Astrocyte (in vitro differentiated cells and primary cell): ENCODE results near the gene MECR. TPM values are rescaled to one million over a fixed set of nuclear protein-coding genes. Genes with fewer than 3 reads are reported as not detected.
A peak's percentile ranks its signal among the peaks of the same experiment; 100 is the strongest.

Experiments
- DNase-seq: peaks from one replicate; pipeline ENCODE4 v3.0.0-alpha.2; 2010; ENCODE audit warnings: low read depth
- FAIRE-seq: peaks from 2 replicates; lab custom pipeline; 2011; peaks lifted over from hg19 to GRCh38; lab: Jason Lieb, UNC
- H2AFZ ChIP-seq: 2 replicates; pipeline ENCODE4 v1.6.0; 2012; ENCODE audit warnings: low read depth, low read length, inconsistent platforms
- H3K27ac ChIP-seq: 2 replicates; pipeline ENCODE4 v1.5.1; 2011; ENCODE audit warnings: low read depth, low read length, inconsistent platforms
- H3K27me3 ChIP-seq: 2 replicates; pipeline ENCODE4 v1.6.0; 2011; ENCODE audit warnings: low read length, inconsistent platforms; ENCODE audit not compliant: insufficient read depth
- H3K36me3 ChIP-seq: 2 replicates; pipeline ENCODE4 v1.5.1; 2011; ENCODE audit warnings: low read length, inconsistent platforms; ENCODE audit not compliant: insufficient read depth
- H3K4me1 ChIP-seq: 2 replicates; pipeline ENCODE4 v1.5.1; 2011; ENCODE audit warnings: low read length, inconsistent platforms; ENCODE audit not compliant: insufficient read depth
- H3K4me2 ChIP-seq: 2 replicates; pipeline ENCODE4 v1.6.0; 2012; ENCODE audit warnings: low read length, inconsistent platforms
- H3K4me3 ChIP-seq: 2 replicates; pipeline ENCODE4 v1.5.1; 2011; ENCODE audit warnings: low read depth, mild to moderate bottlenecking, low read length, inconsistent platforms; ENCODE audit not compliant: insufficient read depth
- H3K79me2 ChIP-seq: 2 replicates; pipeline ENCODE4 v1.6.0; 2012; ENCODE audit warnings: mild to moderate bottlenecking, low read length, inconsistent platforms; ENCODE audit not compliant: insufficient read depth
- H3K9ac ChIP-seq: 2 replicates; pipeline ENCODE4 v1.6.0; 2012; ENCODE audit warnings: mild to moderate bottlenecking, low read length, inconsistent platforms
- H3K9me3 ChIP-seq: 2 replicates; pipeline ENCODE4 v1.5.1; 2012; ENCODE audit warnings: low read depth, mild to moderate bottlenecking, low read length, inconsistent platforms; ENCODE audit not compliant: insufficient read depth
- H4K20me1 ChIP-seq: 2 replicates; pipeline ENCODE4 v1.6.0; 2012; ENCODE audit warnings: low read length, inconsistent platforms; ENCODE audit not compliant: insufficient read depth
- H3K27ac Mint-ChIP-seq: one replicate; pipeline ENCODE4 v1.8.0; 2021; ENCODE audit warnings: mild to moderate bottlenecking, mixed read lengths; ENCODE audit not compliant: unreplicated experiment
- H3K27me3 Mint-ChIP-seq: one replicate; pipeline ENCODE4 v1.8.0; 2021; ENCODE audit warnings: low read depth, mixed read lengths; ENCODE audit not compliant: unreplicated experiment
- H3K36me3 Mint-ChIP-seq: one replicate; pipeline ENCODE4 v1.8.0; 2021; ENCODE audit warnings: low read depth, mixed read lengths; ENCODE audit not compliant: unreplicated experiment
- H3K4me1 Mint-ChIP-seq: one replicate; pipeline ENCODE4 v1.8.0; 2021; ENCODE audit warnings: low read depth, mixed read lengths; ENCODE audit not compliant: unreplicated experiment
- H3K4me3 Mint-ChIP-seq: one replicate; pipeline ENCODE4 v1.8.0; 2021; ENCODE audit warnings: mild to moderate bottlenecking, moderate library complexity, mixed read lengths; ENCODE audit not compliant: unreplicated experiment
- H3K9me3 Mint-ChIP-seq: one replicate; pipeline ENCODE4 v1.8.0; 2021; ENCODE audit warnings: mild to moderate bottlenecking, mixed read lengths; ENCODE audit not compliant: unreplicated experiment
- EZH2 ChIP-seq: IDR thresholded peaks from 2 replicates; pipeline ENCODE4 v1.6.1; 2012; ENCODE audit warnings: mild to moderate bottlenecking, low read length, inconsistent platforms; ENCODE audit not compliant: insufficient read depth
- total RNA-seq: library from RNA; stranded (reverse); gene quantifications from 2 replicates; pipeline ENCODE4 v1.2.1, GENCODE V29; 2021
- TF ChIP-seq, protein P1 (sequence below): IDR thresholded peaks from 2 replicates; pipeline ENCODE4 v1.5.1; 2011; ENCODE audit warnings: low read depth, mild to moderate bottlenecking, inconsistent platforms, low read length, moderate library complexity; ENCODE audit not compliant: insufficient read depth

The MECR gene
- total RNA-seq, 1 donor from 2014 or later, result 25.1 TPM

DNA sequence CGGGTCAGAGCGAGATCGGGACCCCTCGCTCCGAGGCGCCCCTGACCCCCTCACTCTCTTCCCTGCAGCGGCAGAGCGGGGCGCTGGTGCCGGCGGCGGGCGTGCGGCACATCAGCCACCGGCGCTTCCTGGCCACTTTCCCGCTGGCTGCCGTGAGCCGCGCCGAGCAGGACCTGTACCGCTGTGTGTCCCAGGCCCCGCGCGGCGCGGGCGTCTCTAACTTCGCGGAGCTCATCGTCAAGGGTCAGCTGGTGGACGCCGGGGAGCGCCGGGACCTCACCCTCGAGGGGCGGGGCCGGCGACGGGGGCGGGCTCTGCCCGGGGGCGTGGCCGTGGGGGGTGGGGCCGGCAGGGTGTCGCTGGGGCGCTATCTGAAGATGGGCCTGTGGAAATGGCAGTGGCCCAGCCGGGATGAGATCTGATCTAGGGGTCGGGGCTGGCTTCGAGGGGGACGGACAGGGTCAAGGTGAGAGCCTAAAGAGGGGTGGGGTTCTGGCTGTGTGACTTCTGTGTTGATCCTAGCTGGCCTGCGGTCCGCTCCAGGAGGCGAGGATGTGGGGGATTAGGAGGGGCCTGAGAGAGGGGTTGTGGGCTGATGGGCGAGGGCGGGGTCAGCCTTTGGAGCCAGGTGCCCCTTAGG is 29.2 kb upstream of the MECR start:
- Histone ChIP-seq H3K27ac (no peak overlapping the region), H3K4me2 (peak overlapping the region; percentile 88), H3K4me1 (peaks cover 35% of the 10 kb centered on the region), H4K20me1 (peaks cover 14% of the 10 kb centered on the region), H3K9me3 (no peaks in the 10 kb centered on the region), H2AFZ (peak overlapping the region; percentile 78), H3K79me2 (peaks cover 3% of the 10 kb centered on the region), H3K9ac (peak overlapping the region; percentile 64), H3K4me3 (peak overlapping the region; percentile 56), H3K27me3 (no peaks in the 10 kb centered on the region), H3K36me3 (no peaks in the 10 kb centered on the region)
- Mint-ChIP-seq H3K27me3 (peaks cover 11% of the 10 kb centered on the region), H3K27ac (no peak overlapping the region), H3K36me3 (peaks cover 8% of the 10 kb centered on the region), H3K4me3 (peak overlapping the region; percentile 84), H3K4me1 (peaks cover 20% of the 10 kb centered on the region), H3K9me3 (peaks cover 3% of the 10 kb centered on the region)
- TF ChIP-seq, protein P1, sequence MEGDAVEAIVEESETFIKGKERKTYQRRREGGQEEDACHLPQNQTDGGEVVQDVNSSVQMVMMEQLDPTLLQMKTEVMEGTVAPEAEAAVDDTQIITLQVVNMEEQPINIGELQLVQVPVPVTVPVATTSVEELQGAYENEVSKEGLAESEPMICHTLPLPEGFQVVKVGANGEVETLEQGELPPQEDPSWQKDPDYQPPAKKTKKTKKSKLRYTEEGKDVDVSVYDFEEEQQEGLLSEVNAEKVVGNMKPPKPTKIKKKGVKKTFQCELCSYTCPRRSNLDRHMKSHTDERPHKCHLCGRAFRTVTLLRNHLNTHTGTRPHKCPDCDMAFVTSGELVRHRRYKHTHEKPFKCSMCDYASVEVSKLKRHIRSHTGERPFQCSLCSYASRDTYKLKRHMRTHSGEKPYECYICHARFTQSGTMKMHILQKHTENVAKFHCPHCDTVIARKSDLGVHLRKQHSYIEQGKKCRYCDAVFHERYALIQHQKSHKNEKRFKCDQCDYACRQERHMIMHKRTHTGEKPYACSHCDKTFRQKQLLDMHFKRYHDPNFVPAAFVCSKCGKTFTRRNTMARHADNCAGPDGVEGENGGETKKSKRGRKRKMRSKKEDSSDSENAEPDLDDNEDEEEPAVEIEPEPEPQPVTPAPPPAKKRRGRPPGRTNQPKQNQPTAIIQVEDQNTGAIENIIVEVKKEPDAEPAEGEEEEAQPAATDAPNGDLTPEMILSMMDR, result no peak
- TF ChIP-seq EZH2, result no peak
- FAIRE-seq (no peak), DNase-seq (no peak)

DNA sequence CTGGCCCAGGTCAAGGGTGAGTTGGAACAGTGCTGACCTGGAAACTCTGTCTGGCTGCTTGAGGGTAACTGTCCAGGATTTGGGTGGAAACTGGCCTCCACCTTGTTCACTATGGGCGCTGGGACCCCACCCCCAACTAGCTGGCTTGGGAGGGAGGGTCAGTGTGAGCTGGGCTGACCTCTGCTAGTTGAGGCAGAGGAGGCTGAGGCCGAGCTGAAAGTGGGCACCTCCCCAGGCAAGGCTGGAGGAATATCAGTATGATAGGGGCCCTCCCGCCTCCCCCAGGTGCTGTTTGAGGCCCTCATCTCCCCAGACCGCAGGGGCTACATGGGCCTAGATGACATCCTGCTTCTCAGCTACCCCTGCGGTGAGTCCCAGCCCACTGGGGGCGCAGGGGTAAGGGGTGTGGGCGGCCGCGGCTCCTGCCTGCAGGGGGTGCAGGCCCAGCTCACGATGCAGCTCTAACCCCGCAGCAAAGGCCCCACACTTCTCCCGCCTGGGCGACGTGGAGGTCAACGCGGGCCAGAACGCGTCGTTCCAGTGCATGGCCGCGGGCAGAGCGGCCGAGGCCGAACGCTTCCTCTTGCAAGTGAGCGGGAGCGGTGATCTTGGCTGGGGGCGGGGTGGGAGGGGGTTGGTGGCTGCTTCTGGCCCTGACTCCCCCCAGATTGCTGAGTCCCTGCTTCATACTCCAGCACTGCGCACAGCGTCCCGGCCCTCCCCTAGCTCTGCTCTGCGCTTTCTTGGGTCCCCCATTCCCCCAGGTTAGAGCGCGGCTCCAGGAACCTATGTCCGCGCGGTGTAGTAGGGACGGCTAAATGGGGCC is 28.5 kb upstream of the MECR start:
- Histone ChIP-seq H4K20me1 (peaks cover 14% of the 10 kb centered on the region), H3K4me1 (peaks cover 38% of the 10 kb centered on the region), H3K27me3 (no peaks in the 10 kb centered on the region), H3K9me3 (no peaks in the 10 kb centered on the region), H2AFZ (peak overlapping the region; percentile 78), H3K9ac (peak overlapping the region; percentile 47), H3K79me2 (peaks cover 3% of the 10 kb centered on the region), H3K4me3 (peak overlapping the region; percentile 56), H3K4me2 (peak overlapping the region; percentile 88), H3K27ac (no peak overlapping the region), H3K36me3 (no peaks in the 10 kb centered on the region)
- Mint-ChIP-seq H3K4me1 (peaks cover 24% of the 10 kb centered on the region), H3K27me3 (peaks cover 16% of the 10 kb centered on the region), H3K27ac (no peak overlapping the region), H3K36me3 (peaks cover 7% of the 10 kb centered on the region), H3K9me3 (peaks cover 3% of the 10 kb centered on the region), H3K4me3 (no peak overlapping the region)
- no peak for FAIRE-seq
- TF ChIP-seq, protein P1, result no peak
- no peak for TF ChIP-seq EZH2
- no peak for DNase-seq
